SU-DHL-6 (cell line): ENCODE results near the gene UCK2.

Experiments
- H2AFZ ChIP-seq: fragments of 200-600 bp; sonication (generic); 2 replicates; pipeline ENCODE4 v1.6.1; 2014; ENCODE audit warnings: low read depth, mild to moderate bottlenecking, moderate library complexity, mixed read lengths, antibody characterized with exemption, low read length; ENCODE audit not compliant: severe bottlenecking
- H3F3A ChIP-seq: fragments of 200-600 bp; shearing (Covaris generic); 2 replicates; pipeline ENCODE4 v1.6.0; 2016; ENCODE audit warnings: antibody characterized with exemption, mild to moderate bottlenecking; ENCODE audit not compliant: insufficient read depth
- H3K27ac ChIP-seq: fragments of 200-600 bp; sonication (generic); 2 replicates; pipeline ENCODE4 v1.5.1; 2016; ENCODE audit warnings: low read depth, mild to moderate bottlenecking, low read length, moderate library complexity, mixed read lengths
- H3K27me3 ChIP-seq: fragments of 200-600 bp; sonication (generic), shearing (Covaris generic); 2 replicates; pipeline ENCODE4 v1.6.0; 2014; ENCODE audit warnings: mild to moderate bottlenecking, low read length
- H3K36me3 ChIP-seq: fragments of 200-600 bp; sonication (generic); 2 replicates; pipeline ENCODE4 v1.6.1; 2014; ENCODE audit warnings: mild to moderate bottlenecking, low read length, mixed read lengths
- H3K4me2 ChIP-seq: fragments of 300-600, 200-600 bp; shearing (Covaris generic), sonication (generic); 2 replicates; pipeline ENCODE4 v1.6.0; 2014; ENCODE audit warnings: low read length, low read depth, mild to moderate bottlenecking; ENCODE audit not compliant: poor library complexity, severe bottlenecking
- H3K4me3 ChIP-seq: fragments of 200-600 bp; sonication (generic); 2 replicates; pipeline ENCODE4 v1.5.1; 2014; ENCODE audit warnings: antibody characterized with exemption, low read length, mild to moderate bottlenecking, mixed read lengths; ENCODE audit not compliant: insufficient read depth, poor library complexity, severe bottlenecking
- H3K79me2 ChIP-seq: fragments of 200-600 bp; sonication (generic); 2 replicates; pipeline ENCODE4 v1.6.1; 2014; ENCODE audit warnings: mild to moderate bottlenecking, low read length, moderate library complexity; ENCODE audit not compliant: insufficient read depth
- H3K9ac ChIP-seq: fragments of 200-600 bp; sonication (generic); 2 replicates; pipeline ENCODE4 v1.7.0; 2014; ENCODE audit warnings: mild to moderate bottlenecking, low read length
- H3K9me2 ChIP-seq: fragments of 200-600 bp; sonication (generic); replicated peaks from 2 replicates; pipeline ENCODE4 v1.6.1; 2014; ENCODE audit warnings: low read length; ENCODE audit not compliant: insufficient read depth
- H3K9me3 ChIP-seq: fragments of 200-600 bp; sonication (generic); 2 replicates; pipeline ENCODE4 v1.6.1; 2014; ENCODE audit warnings: low read length, mixed read lengths; ENCODE audit not compliant: insufficient read depth
- H4K20me1 ChIP-seq: fragments of 200-600 bp; sonication (generic); 2 replicates; pipeline ENCODE4 v1.6.1; 2014; ENCODE audit warnings: low read depth, mild to moderate bottlenecking, antibody characterized with exemption, low read length, moderate library complexity, mixed read lengths
- EZH2phosphoT487 ChIP-seq: fragments of 200-600 bp; sonication (generic), shearing (Covaris generic); conservative IDR thresholded peaks from 2 replicates; pipeline ENCODE4 v1.6.1; 2018; ENCODE audit warnings: mild to moderate bottlenecking, antibody characterized with exemption, low read length, moderate library complexity, mixed read lengths
- TF ChIP-seq, protein P1 (sequence below): fragments of 200-600 bp; sonication (generic); IDR thresholded peaks from one replicate; pipeline ENCODE4 v1.5.1; 2017; ENCODE audit warnings: antibody characterized with exemption, mild to moderate bottlenecking, low read length, moderate library complexity; ENCODE audit not compliant: insufficient read depth, poor library complexity, severe bottlenecking

Gene UCK2

GRCh38 chr1:165894591-165894990, 67.2 kb downstream of the UCK2 start:
- no peaks in the 10 kb centered on the region for H3K9me3 ChIP-seq
- H2AFZ ChIP-seq = no peak overlapping the region
- H3F3A ChIP-seq = no peaks in the 10 kb centered on the region
- H3K36me3 ChIP-seq = peaks cover 7% of the 10 kb centered on the region; the same call in 1 of the 2 replicates
- H4K20me1 ChIP-seq = peaks cover 6% of the 10 kb centered on the region; the same call in 1 of the 2 replicates
- no peak overlapping the region for H3K4me3 ChIP-seq
- H3K9me2 ChIP-seq = no peaks in the 10 kb centered on the region
- no peak overlapping the region for H3K27ac ChIP-seq
- H3K4me2 ChIP-seq = no peak overlapping the region
- TF ChIP-seq, protein P1, sequence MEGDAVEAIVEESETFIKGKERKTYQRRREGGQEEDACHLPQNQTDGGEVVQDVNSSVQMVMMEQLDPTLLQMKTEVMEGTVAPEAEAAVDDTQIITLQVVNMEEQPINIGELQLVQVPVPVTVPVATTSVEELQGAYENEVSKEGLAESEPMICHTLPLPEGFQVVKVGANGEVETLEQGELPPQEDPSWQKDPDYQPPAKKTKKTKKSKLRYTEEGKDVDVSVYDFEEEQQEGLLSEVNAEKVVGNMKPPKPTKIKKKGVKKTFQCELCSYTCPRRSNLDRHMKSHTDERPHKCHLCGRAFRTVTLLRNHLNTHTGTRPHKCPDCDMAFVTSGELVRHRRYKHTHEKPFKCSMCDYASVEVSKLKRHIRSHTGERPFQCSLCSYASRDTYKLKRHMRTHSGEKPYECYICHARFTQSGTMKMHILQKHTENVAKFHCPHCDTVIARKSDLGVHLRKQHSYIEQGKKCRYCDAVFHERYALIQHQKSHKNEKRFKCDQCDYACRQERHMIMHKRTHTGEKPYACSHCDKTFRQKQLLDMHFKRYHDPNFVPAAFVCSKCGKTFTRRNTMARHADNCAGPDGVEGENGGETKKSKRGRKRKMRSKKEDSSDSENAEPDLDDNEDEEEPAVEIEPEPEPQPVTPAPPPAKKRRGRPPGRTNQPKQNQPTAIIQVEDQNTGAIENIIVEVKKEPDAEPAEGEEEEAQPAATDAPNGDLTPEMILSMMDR = no peak
- no peak for TF ChIP-seq EZH2phosphoT487
- H3K9ac ChIP-seq = no peak overlapping the region
- peaks cover 15% of the 10 kb centered on the region for H3K79me2 ChIP-seq
- H3K27me3 ChIP-seq = no peaks in the 10 kb centered on the region

DNA sequence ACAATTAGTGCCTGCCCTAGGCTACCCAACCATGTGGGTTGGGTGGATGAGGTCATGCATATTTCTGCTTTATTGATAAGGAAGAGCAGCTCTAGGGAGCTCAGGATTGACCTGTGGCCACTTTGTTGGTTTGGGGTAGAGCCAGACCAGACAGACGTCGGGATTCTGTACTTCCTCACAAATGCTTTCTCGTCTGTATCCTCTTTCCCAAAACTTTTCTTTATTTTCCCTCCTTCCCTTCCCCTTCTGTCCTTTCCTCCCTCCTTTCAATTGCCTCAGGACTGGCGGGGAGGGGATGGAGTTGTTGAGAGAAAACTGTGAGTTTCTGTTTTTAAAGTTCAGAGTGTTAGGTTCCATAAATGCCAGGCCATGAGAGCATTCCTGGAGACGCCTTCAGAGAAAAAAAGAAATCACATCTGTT, 68.0 kb downstream of the UCK2 start:
- H3K27me3 ChIP-seq = no peaks in the 10 kb centered on the region
- no peak overlapping the region for H3K27ac ChIP-seq
- H3K79me2 ChIP-seq = peaks cover 6% of the 10 kb centered on the region; the same call in 1 of the 2 replicates
- H3F3A ChIP-seq = no peaks in the 10 kb centered on the region
- TF ChIP-seq, protein P1 = no peak
- TF ChIP-seq EZH2phosphoT487 = no peak
- no peaks in the 10 kb centered on the region for H3K9me2 ChIP-seq
- H3K36me3 ChIP-seq = peaks cover 7% of the 10 kb centered on the region; the same call in 1 of the 2 replicates
- no peak overlapping the region for H3K9ac ChIP-seq
- peaks cover 3% of the 10 kb centered on the region; the same call in 1 of the 2 replicates for H4K20me1 ChIP-seq
- H2AFZ ChIP-seq = no peak overlapping the region
- no peaks in the 10 kb centered on the region for H3K9me3 ChIP-seq
- no peak overlapping the region for H3K4me3 ChIP-seq
- no peak overlapping the region for H3K4me2 ChIP-seq

DNA sequence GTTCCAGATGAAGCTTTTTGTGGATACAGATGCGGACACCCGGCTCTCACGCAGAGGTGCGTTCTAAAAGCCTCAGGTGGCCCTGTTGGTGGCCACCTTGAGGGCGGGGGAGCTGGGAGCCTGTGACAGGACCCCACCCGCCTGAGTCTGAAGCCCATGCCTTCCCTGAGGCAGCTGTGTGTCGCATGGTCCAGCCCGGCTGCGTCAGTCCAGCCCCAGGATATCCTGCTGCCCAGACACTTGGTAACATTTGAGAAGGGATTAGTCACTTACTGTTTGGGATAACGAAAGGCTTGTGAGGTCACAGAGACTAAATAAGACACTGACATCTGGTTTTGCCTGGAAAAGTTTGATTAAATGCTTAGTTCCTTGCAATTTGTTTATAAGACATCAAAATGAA, 68.9 kb downstream of the UCK2 start:
- no peak overlapping the region for H3K27ac ChIP-seq
- no peak overlapping the region for H2AFZ ChIP-seq
- TF ChIP-seq, protein P1 = no peak
- TF ChIP-seq EZH2phosphoT487 = no peak
- no peaks in the 10 kb centered on the region for H3F3A ChIP-seq
- no peak overlapping the region for H3K4me2 ChIP-seq
- no peaks in the 10 kb centered on the region for H4K20me1 ChIP-seq
- no peak overlapping the region for H3K9ac ChIP-seq
- H3K4me3 ChIP-seq = no peak overlapping the region
- no peaks in the 10 kb centered on the region for H3K27me3 ChIP-seq
- H3K79me2 ChIP-seq = peaks cover 6% of the 10 kb centered on the region; the same call in 1 of the 2 replicates
- no peaks in the 10 kb centered on the region for H3K9me2 ChIP-seq
- H3K9me3 ChIP-seq = no peaks in the 10 kb centered on the region
- H3K36me3 ChIP-seq = peaks cover 7% of the 10 kb centered on the region; the same call in 1 of the 2 replicates
